Omental fat pad (tissue), 4 donors: ENCODE data around the gene ATP2B1. TPM values are rescaled to one million over a fixed set of nuclear protein-coding genes. Genes with fewer than 3 reads are reported as not detected.
A peak's percentile ranks its signal among the peaks of the same experiment; 100 is the strongest.
"Not testable (repeated sequence)": the region's sequence is repeated elsewhere in the genome, so short reads cannot be mapped to it uniquely, and the experiment has no call there.

Experiments
- ATAC-seq: fragments of 150-250 bp; one replicate; pipeline ENCODE4 v1.9.1; 2016; ENCODE audit warnings: mild to moderate bottlenecking, moderate library complexity; ENCODE audit not compliant: low FRiP score
- DNase-seq: peaks from one replicate; pipeline ENCODE4 v3.0.0-alpha.2; 2019; ENCODE audit warnings: low spot score
- total RNA-seq, 4 donors: library from RNA; depleted of rRNA; stranded (reverse); fragments of >200 nt; gene quantifications; one replicate each; pipeline ENCODE4 v1.1.0, GENCODE V29; 2016
- TF ChIP-seq, protein P1 (sequence below), 3 donors: fragments of 450-650 bp; IDR thresholded peaks; one replicate each; pipeline ENCODE4 v1.5.1; 2016 to 2017; ENCODE audit warnings: antibody characterized with exemption in 3 of 3, mild to moderate bottlenecking in 3 of 3, moderate library complexity in 2 of 3

ATP2B1 gene
- total RNA-seq, 4 donors from 2014 or later: 29.5 to 116 (median 68.4) TPM

DNA sequence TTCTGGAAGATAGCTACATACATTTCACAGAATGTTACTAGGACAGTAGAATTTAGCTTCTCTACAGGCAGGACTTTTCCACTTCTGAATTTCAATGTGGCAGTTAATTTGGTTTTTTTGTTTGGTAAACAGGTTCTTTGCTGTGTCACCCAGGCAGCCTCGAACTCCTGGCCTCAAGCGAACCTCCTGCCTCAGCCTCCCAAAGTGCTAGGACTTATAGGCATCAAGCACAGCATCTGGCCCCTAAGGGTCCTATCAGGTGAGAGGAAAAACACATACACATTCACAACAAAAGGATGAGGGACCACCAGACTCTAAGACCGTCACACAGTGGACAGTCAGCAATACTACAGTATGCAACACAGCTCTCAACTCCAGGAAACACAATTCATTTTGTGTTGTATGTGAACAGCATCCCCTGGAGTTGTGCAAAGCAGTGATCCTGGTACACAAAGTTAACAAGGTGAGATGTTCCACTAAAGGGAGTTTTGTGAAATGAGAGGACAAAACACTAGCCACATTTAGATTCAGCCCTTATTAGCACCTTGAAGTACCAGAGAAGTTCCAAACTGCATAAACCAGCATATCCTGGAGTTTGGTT lies 6.9 kb downstream of the ATP2B1 start:
- DNase-seq (no peak), ATAC-seq (no peak)
- TF ChIP-seq, protein P1, sequence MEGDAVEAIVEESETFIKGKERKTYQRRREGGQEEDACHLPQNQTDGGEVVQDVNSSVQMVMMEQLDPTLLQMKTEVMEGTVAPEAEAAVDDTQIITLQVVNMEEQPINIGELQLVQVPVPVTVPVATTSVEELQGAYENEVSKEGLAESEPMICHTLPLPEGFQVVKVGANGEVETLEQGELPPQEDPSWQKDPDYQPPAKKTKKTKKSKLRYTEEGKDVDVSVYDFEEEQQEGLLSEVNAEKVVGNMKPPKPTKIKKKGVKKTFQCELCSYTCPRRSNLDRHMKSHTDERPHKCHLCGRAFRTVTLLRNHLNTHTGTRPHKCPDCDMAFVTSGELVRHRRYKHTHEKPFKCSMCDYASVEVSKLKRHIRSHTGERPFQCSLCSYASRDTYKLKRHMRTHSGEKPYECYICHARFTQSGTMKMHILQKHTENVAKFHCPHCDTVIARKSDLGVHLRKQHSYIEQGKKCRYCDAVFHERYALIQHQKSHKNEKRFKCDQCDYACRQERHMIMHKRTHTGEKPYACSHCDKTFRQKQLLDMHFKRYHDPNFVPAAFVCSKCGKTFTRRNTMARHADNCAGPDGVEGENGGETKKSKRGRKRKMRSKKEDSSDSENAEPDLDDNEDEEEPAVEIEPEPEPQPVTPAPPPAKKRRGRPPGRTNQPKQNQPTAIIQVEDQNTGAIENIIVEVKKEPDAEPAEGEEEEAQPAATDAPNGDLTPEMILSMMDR (IDR thresholded peaks at IDR 0.05): no peak

GRCh38 chr12:89700191-89700810 lies 8.3 kb downstream of the ATP2B1 start:
- DNase-seq: no peak
- ATAC-seq: no peak
- TF ChIP-seq, protein P1 (IDR thresholded peaks at IDR 0.05): no peak

GRCh38 chr12:89698607-89699006 lies 10.0 kb downstream of the ATP2B1 start:
- DNase-seq (no peak), ATAC-seq (no peak)
- TF ChIP-seq, protein P1 (IDR thresholded peaks at IDR 0.05): no peak

GRCh38 chr12:89697728-89698127 lies 10.9 kb downstream of the ATP2B1 start:
- ATAC-seq: not testable (repeated sequence)

DNA sequence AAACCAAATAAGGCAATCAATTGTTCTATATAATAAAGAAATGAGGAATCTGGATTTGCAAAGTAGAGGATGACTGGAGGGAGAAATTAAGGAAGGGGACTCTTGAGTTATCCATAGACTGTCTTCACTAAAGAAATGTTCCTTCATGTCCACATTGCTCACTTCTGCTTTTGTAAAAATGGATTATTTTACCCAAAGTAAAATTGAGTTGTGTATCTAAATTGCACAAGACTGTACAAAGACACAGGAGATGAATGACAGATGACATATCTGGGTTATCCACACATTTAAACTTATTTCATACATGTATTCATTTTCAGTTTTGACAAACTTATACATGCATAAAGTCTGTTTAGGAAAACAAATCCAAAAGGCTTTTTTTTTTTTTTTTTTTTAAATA lies 11.3 kb downstream of the ATP2B1 start:
- TF ChIP-seq, protein P1 (IDR thresholded peaks at IDR 0.05): no peak
- DNase-seq: no peak
- ATAC-seq: no peak

More at GRCh38 chr12:89697728-89698127, 10.9 kb downstream of the ATP2B1 start:
- not testable (repeated sequence) for DNase-seq

DNA sequence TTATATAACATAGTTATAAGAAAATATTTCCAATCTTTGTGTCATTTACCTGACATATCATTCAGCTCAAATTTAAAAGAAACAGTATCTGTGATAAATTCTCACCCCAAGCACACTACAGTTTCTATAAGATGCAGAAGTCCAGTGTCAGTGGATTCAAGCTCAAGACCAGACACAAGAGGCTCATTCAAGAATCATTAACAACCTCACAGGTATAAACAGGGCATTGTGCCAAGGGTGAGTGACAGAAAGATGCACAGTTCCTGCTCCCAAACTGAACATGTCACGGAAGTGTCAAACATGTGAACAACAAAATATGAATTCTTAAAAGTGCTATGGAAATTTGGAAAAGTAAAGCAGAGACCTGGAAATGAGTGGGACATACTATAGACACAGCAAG lies 12.8 kb downstream of the ATP2B1 start:
- DNase-seq (no peak), ATAC-seq (no peak)
- TF ChIP-seq, protein P1 (IDR thresholded peaks at IDR 0.05): no peak

GRCh38 chr12:89695100-89695499 lies 13.5 kb downstream of the ATP2B1 start:
- DNase-seq (no peak), ATAC-seq (peak; percentile 78)
- TF ChIP-seq, protein P1 (IDR thresholded peaks at IDR 0.05): no peak
